Adipocyte (in vitro differentiated cells): ENCODE measurements around the gene HIGD2A.

Source experiments
- DNase-seq: peaks from one replicate; pipeline ENCODE4 v3.0.0-alpha.2; 2015; ENCODE audit warnings: low read depth
- H3K27me3 ChIP-seq: replicated peaks from 2 replicates; pipeline ENCODE4 v1.7.0; 2013; ENCODE audit warnings: mild to moderate bottlenecking, low read length, moderate library complexity; ENCODE audit not compliant: control insufficient read depth, insufficient read depth
- H3K36me3 ChIP-seq: 2 replicates; pipeline ENCODE4 v1.7.0; 2013; ENCODE audit warnings: low read length, mild to moderate bottlenecking, moderate library complexity; ENCODE audit not compliant: control insufficient read depth, insufficient read depth, severe bottlenecking
- H3K4me1 ChIP-seq: 2 replicates; pipeline ENCODE4 v1.7.0; 2013; ENCODE audit warnings: mild to moderate bottlenecking, low read length, moderate library complexity; ENCODE audit not compliant: control insufficient read depth, insufficient read depth
- H3K4me3 ChIP-seq: 2 replicates; pipeline ENCODE4 v1.7.0; 2013; ENCODE audit warnings: mild to moderate bottlenecking, low read length, moderate library complexity
- H3K9ac ChIP-seq: 2 replicates; pipeline ENCODE4 v1.7.0; 2013; ENCODE audit warnings: mild to moderate bottlenecking, low read length, moderate library complexity
- H3K9me3 ChIP-seq: 2 replicates; pipeline ENCODE4 v1.7.0; 2013; ENCODE audit warnings: mild to moderate bottlenecking, low read length, moderate library complexity; ENCODE audit not compliant: control insufficient read depth

HIGD2A gene

DNA sequence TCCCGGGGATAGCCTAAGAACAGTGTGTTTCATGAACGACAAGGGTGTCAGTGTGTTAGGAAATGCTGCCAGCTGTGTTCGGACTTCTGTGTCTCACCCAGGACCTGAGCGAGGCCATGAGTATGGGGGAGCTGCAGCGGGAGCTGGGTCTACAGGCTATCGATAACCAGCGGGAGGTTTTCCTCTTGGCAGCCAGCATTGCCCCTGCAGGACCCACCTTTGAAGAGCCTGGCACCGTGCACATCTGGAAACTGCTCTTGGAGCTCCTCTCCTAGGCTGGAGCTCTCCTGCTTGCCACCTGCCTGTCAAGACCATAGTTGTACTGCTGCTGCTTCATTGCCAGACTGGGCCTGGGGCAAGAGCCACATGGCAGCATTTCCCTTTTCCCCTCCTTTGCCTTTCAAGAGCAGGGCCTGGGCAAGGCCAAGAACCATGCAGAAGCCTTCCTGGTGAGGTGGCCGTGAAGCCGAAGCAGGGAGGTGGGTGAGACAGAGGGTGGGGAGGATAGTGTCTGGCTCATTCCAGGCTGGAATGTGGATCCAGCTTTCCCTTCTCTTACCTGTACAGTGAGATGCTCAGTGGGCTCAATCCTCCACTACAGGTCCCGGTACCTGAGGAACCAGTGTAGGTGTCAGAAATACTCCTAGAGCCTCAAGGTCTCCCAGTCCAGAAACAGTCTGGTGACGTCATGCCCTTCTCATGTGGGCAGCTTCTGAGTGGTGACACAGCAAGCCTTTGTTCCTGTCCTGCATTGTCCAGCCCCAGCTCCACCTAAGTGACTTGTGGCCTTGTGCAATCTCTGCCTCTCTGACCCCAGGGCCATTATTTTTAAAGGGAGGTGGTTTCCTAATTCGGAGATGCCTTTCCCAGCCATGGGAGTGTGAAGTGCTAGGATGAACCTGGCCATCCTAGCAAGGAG lies 16.7 kb upstream of the HIGD2A start:
- H3K36me3 ChIP-seq = peaks cover 4% of the 10 kb centered on the region

DNA sequence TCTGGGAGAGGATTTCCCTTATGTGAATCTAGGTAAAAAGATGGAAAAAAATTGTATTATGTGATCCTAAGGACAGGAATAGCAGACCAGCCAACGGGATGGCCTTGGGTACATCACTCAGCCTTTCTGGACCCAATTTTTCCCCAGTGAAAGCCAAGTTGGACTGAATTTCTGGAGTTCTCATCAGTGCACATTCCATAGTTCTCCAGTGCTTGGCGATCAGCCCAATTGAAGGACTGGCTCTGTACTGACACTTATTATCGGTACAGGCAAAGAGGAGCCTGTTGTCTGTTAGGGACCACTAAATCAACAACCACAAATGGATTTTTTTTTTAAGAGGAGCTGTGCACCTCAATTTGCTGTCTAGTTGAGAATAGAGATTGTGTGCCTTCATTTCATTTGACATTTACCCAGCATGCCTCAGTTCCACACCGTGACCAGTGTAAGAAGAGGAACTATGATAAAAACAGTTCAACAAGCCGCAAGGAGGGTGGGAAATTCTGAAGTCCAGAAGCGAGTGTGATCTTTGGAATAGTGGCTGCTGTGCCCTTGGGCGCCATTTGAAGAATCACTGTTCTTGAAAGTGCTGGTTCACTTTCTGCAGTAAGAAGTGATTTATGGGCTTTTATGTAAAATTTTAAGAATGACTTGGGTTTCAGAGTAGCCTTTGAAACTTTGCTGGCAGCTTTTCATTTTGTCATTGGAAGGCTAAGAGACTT lies 15.3 kb upstream of the HIGD2A start:
- no peak overlapping the region for H3K9ac ChIP-seq
- H3K36me3 ChIP-seq = peaks cover 4% of the 10 kb centered on the region
- H3K27me3 ChIP-seq = no peaks in the 10 kb centered on the region
- H3K4me1 ChIP-seq = peaks cover 13% of the 10 kb centered on the region
- no peak for DNase-seq
- peak overlapping the region; percentile 10 for H3K4me3 ChIP-seq
- no peaks in the 10 kb centered on the region for H3K9me3 ChIP-seq

More for the DNA sequence above, 16.7 kb upstream of the HIGD2A start:
- Histone ChIP-seq H3K4me3 (no peak overlapping the region), H3K9me3 (no peaks in the 10 kb centered on the region), H3K4me1 (peaks cover 13% of the 10 kb centered on the region), H3K9ac (no peak overlapping the region), H3K27me3 (no peaks in the 10 kb centered on the region)
- no peak for DNase-seq

DNA sequence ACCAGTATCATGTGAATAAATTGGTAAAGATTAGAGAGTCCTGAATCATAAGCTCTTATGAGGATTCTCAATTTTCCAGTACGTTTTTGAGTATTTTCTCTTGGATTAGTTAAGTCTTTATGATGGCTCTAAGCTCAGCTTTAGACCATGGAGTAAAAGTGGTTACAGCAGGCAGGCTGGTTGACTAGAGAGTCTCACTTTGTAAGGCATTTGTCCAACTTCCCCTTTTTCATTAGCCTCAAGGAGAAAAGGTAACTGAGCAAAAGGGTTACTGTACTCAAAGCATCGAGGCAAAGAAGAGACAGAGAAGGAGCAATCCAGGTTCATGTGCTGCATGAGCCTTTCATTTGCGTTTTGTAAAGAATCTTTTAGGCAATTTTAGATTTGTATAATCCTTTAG lies 8.7 kb upstream of the HIGD2A start:
- H3K36me3 ChIP-seq = peaks cover 25% of the 10 kb centered on the region
- H3K4me1 ChIP-seq = peaks cover 20% of the 10 kb centered on the region
- H3K9ac ChIP-seq = no peak overlapping the region
- H3K27me3 ChIP-seq = no peaks in the 10 kb centered on the region
- no peak overlapping the region for H3K4me3 ChIP-seq
- no peak for DNase-seq
- H3K9me3 ChIP-seq = no peaks in the 10 kb centered on the region

DNA sequence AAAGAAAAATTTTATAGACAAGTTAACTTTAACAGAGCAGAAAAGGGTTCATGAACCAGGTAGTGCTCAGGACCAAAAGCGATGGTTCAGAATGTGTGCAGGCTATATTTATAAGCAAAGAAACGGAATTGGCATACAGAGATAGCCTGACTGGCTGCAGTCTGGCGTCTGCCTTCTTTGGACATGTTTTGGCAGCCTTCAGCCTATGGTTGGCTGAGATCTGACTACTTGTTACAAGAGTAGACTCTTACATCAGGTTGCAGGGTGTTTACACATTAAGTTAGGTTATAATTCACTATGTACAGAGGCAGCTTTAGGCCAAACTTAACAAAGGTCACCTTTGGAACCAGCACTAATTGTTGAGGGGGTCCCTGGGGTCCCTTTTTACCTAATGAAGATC lies 7.1 kb upstream of the HIGD2A start:
- DNase-seq = no peak
- no peak overlapping the region for H3K4me3 ChIP-seq
- peak overlapping the region; percentile 61 for H3K9ac ChIP-seq
- no peaks in the 10 kb centered on the region for H3K27me3 ChIP-seq
- no peaks in the 10 kb centered on the region for H3K9me3 ChIP-seq
- H3K36me3 ChIP-seq = peaks cover 40% of the 10 kb centered on the region
- H3K4me1 ChIP-seq = peaks cover 25% of the 10 kb centered on the region

DNA sequence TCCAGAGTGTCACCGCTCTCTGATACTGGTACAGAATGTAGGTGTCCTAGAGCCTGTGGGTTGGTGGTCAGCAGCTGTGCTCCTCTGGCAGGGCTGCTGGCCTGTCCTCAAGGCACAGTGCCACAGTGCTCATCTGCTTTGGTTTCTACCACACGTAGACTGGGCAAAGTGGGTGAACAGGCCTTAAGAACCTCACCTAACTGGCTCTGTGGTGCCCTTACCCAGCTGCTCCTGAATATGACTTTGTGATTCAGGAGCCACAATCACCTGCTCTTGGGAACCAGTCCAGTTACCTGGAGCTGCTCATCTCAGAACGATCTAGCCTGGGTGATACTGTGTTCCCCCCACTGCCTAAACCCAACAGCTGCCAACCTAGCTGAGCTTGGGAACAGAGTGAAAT lies 6.6 kb upstream of the HIGD2A start:
- Histone ChIP-seq H3K36me3 (peaks cover 42% of the 10 kb centered on the region), H3K4me3 (no peak overlapping the region), H3K27me3 (no peaks in the 10 kb centered on the region), H3K9ac (peak overlapping the region; percentile 61), H3K4me1 (peaks cover 30% of the 10 kb centered on the region), H3K9me3 (no peaks in the 10 kb centered on the region)
- no peak for DNase-seq

DNA sequence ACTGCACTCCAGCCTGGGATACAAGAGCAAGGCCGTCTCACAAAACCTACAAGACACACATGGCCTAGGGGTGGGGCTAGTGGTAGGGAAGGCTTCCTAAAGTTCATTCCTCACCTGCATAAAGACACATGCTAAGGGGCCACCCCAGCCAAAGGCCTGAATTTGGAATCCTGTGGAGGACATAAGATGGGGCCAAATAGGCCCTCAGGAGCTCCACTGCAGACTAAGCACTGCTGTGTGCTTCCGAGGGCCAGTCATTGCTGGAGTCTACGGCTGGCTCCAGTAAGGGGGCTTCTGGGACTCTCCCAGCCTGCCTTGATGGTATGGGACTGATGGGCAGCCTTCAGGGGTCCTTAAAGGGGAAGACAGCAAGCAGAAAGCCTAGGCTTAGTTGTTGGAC lies 5.8 kb upstream of the HIGD2A start:
- H3K4me3 ChIP-seq = no peak overlapping the region
- H3K9ac ChIP-seq = no peak overlapping the region
- H3K27me3 ChIP-seq = no peaks in the 10 kb centered on the region
- peaks cover 42% of the 10 kb centered on the region for H3K36me3 ChIP-seq
- DNase-seq = no peak
- peaks cover 37% of the 10 kb centered on the region for H3K4me1 ChIP-seq
- H3K9me3 ChIP-seq = no peaks in the 10 kb centered on the region

DNA sequence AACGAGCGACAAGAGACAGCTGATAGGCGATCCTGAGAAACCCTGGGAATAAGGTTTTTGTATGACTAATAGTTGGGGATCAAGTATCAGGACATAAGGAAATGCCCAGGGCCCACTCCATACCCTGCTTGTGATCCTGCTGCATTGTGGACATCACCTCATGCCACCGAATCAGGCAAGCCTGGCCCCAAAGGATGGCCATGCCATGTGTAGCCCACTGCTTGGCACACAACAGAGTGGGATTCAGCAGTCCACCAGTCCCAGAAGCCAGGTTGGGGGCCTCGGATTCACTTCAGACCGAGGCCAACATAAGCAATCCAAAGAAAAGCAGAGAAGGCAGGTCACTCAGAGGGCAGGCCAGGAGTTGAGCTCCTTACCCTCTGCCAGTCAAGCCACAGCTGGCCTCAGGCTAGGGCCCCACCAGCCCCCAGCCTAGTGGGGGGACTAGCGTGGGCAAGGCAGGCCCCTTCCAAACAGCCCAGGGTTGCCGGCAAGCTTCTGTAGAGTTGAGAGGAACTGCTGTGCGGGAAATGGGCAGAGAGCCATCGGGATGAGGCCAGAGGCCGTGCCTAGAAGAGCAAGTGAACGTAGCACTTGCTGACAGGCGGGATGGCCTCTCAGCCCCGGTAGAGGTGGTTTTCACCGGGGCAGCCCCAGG lies 5.2 kb upstream of the HIGD2A start:
- H3K9me3 ChIP-seq = no peaks in the 10 kb centered on the region
- peaks cover 37% of the 10 kb centered on the region for H3K4me1 ChIP-seq
- peak overlapping the region; percentile 17 for H3K9ac ChIP-seq
- peaks cover 42% of the 10 kb centered on the region for H3K36me3 ChIP-seq
- no peak for DNase-seq
- no peak overlapping the region for H3K4me3 ChIP-seq
- no peaks in the 10 kb centered on the region for H3K27me3 ChIP-seq

DNA sequence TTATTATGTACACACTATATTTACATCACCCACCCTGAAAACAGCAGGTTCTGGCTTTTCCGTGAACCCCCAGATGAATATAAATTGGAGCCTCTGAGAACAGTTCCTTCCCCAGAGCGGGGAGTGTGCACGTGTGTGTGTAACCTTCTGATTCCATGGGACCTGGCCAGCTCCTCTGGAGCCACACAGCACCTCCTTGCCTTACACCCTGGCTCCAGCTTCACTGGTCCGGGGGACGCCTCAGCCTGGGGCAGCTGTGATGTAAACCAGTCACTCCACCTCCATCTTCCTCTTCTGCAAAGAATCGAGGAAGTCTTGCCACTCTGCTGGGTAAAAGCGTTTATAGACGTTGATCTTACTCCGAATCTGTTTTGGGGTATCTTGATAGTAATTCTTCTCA lies 4.6 kb upstream of the HIGD2A start:
- DNase-seq = no peak
- H3K36me3 ChIP-seq = peaks cover 42% of the 10 kb centered on the region

DNA sequence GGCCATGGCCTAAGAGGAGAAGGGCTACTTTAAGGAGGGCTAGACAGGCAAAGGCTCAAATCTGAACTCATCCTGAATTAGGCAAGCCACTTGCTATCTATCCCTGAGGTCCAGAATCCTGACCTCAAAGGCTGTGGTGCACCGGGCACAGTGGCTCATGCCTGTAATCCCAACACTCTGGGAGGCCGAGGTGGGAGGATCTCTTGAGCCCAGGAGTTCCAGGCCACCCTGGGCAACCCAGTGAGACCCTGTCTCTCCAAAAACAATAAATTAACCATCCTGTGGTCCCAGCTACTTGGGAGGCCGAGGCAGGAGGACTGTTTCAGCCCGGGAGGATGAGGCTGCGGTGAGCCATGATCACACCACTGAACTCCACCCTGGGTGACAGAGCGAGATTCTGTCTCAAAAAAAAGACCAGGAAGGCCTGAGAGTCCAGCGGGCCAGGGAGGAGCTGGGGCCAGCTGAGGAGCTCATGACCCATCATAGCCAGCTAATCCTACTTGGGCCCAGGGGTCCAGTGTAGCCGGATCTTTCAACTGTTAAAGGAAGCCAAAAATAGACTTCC lies 4.1 kb upstream of the HIGD2A start:
- H3K27me3 ChIP-seq = no peaks in the 10 kb centered on the region
- DNase-seq = no peak
- no peak overlapping the region for H3K4me3 ChIP-seq
- peaks cover 37% of the 10 kb centered on the region for H3K4me1 ChIP-seq
- no peak overlapping the region for H3K9ac ChIP-seq
- H3K36me3 ChIP-seq = peaks cover 42% of the 10 kb centered on the region
- no peaks in the 10 kb centered on the region for H3K9me3 ChIP-seq

More for the DNA sequence above, 4.6 kb upstream of the HIGD2A start:
- Histone ChIP-seq H3K9me3 (no peaks in the 10 kb centered on the region), H3K27me3 (no peaks in the 10 kb centered on the region), H3K4me3 (no peak overlapping the region), H3K9ac (no peak overlapping the region), H3K4me1 (peaks cover 37% of the 10 kb centered on the region)

DNA sequence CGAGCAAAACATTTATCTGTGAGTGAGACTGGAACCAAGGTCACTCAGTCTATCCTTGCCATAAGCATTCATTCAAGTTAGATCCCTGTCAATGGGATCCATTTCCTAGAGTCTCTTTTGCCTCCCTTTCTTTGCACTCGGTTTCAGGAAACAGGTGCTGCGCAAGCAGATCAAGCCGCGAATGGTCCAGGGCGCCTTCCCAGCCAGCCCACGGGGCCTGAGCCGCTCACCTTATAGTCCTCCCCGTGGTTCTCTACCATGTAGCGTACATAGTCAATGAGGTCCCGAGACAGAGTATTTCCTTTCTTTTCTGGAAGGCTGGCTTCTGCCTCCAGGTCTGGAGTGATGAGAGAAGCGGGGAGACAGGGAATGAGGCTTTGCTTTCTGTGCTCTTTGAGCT lies 3.6 kb upstream of the HIGD2A start:
- no peak for DNase-seq
- H3K36me3 ChIP-seq = peaks cover 42% of the 10 kb centered on the region

DNA sequence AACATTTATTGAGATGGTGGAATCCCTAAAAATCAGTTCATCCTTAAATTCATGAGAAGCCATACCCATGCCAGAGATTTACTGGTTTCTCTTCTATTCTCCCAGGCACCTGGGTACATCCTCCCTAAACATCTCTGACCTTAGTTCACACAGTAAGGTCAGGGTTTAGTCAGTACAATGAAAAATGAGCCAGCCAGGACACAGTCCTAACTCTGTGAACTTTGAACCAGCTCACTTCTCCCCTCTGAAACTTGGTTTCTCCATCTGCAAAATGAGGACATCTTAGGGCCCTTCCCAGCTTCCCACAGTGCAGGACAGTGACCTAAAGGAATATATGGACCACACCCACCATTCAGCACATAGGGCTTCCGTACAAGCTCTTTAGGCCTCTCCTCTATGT lies 2.1 kb upstream of the HIGD2A start:
- Histone ChIP-seq H3K27me3 (no peaks in the 10 kb centered on the region), H3K9ac (peak overlapping the region; percentile 95), H3K36me3 (peaks cover 50% of the 10 kb centered on the region), H3K4me1 (peaks cover 28% of the 10 kb centered on the region), H3K9me3 (no peaks in the 10 kb centered on the region), H3K4me3 (peak overlapping the region; percentile 91)
- DNase-seq = no peak

More for the DNA sequence above, 3.6 kb upstream of the HIGD2A start:
- no peak overlapping the region for H3K4me3 ChIP-seq
- peaks cover 36% of the 10 kb centered on the region for H3K4me1 ChIP-seq
- H3K9me3 ChIP-seq = no peaks in the 10 kb centered on the region
- H3K9ac ChIP-seq = no peak overlapping the region
- H3K27me3 ChIP-seq = no peaks in the 10 kb centered on the region
